HepG2 (cell line): ENCODE measurements around the gene GRAMD1B. TPM values are rescaled to one million over a fixed set of nuclear protein-coding genes. Genes with fewer than 3 reads are reported as not detected.

Experiments
- ATAC-seq: fragments of 200-7000 bp; cut with Tn5 transposase; 3 replicates; pipeline ENCODE4 v1.9.1; 2020; ENCODE audit warnings: mild to moderate bottlenecking, moderate library complexity
- BruUV-seq: library from RNA; stranded (reverse); fragments of 400-500 nt; replicated peaks from 2 replicates; lab custom pipeline; 2021; lab: Mats Ljungman, UMichigan
- CTCF ChIA-PET: fragments of 300-600 bp; formaldehyde crosslinking; extraction: SDS; loops from one replicate; lab custom pipeline; 2021; ENCODE audit warnings: low total read pairs, inconsistent platforms, low intra/inter-chr PET ratio; lab: Yijun Ruan, JAX
- POLR2A ChIA-PET: fragments of 350-600 bp; sonication (Branson Sonifier 250); formaldehyde crosslinking; loops from one replicate; lab custom pipeline; 2020; ENCODE audit warnings: antibody characterized with exemption, inconsistent platforms; lab: Yijun Ruan, JAX
- DNase-seq: peaks from one replicate; pipeline ENCODE4 v3.0.0-alpha.2; 2015; ENCODE audit warnings: low spot score
- FAIRE-seq: peaks from 3 replicates; lab custom pipeline; 2011; peaks lifted over from hg19 to GRCh38; lab: Jason Lieb, UNC
- H2AFZ ChIP-seq: one replicate; pipeline ENCODE4 v1.6.1; 2011; ENCODE audit warnings: low read length, inconsistent platforms
- H3K27ac ChIP-seq: fragments of 300-600 bp; 3 replicates; pipeline ENCODE4 v1.8.0; 2011; ENCODE audit warnings: mixed run types, mild to moderate bottlenecking, mixed read lengths, low read length, inconsistent platforms; ENCODE audit not compliant: insufficient read depth; ENCODE audit errors: extremely low read length
- H3K27me3 ChIP-seq, 2 experiments: fragments of 200-600 bp in 1 of 2; 2 replicates in 1 of 2; 3 replicates in 1 of 2; pipeline versions ENCODE4 v1.6.0 to v1.8.0; 2011; ENCODE audit warnings: low read length in 2 of 2, mild to moderate bottlenecking in 2 of 2, moderate library complexity in 2 of 2, inconsistent platforms in 1 of 2; ENCODE audit not compliant: insufficient read depth in 2 of 2, control insufficient read depth in 1 of 2
- H3K36me3 ChIP-seq, 2 experiments: fragments of 200-600 bp in 1 of 2; replicated peaks in 1 of 2; 2 replicates in 1 of 2; 3 replicates in 1 of 2; pipeline versions ENCODE4 v1.5.1 to v1.8.0; 2011; ENCODE audit warnings: low read length in 2 of 2, inconsistent platforms in 1 of 2; ENCODE audit not compliant: insufficient read depth in 2 of 2, control insufficient read depth in 1 of 2
- H3K4me1 ChIP-seq: 2 replicates; pipeline ENCODE4 v1.5.1; 2012; ENCODE audit warnings: low read length, inconsistent platforms; ENCODE audit not compliant: insufficient read depth
- H3K4me2 ChIP-seq: 2 replicates; pipeline ENCODE4 v1.6.0; 2011; ENCODE audit warnings: low read depth, low read length, inconsistent platforms
- H3K4me3 ChIP-seq, 3 experiments: fragments of 200-600 bp in 1 of 3; sonication (generic), shearing (Covaris generic) in 1 of 3; replicated peaks in 1 of 3; 2 replicates each; pipeline ENCODE4 v1.5.1; 2011 to 2016; ENCODE audit warnings: low read length in 3 of 3, inconsistent platforms in 2 of 3, low read depth in 2 of 3, mild to moderate bottlenecking in 2 of 3, control low read depth in 1 of 3, mixed read lengths in 1 of 3; ENCODE audit not compliant: insufficient read depth in 1 of 3
- H3K79me2 ChIP-seq: one replicate; pipeline ENCODE4 v1.6.1; 2011; ENCODE audit warnings: low read length, inconsistent platforms; ENCODE audit not compliant: insufficient read depth
- H3K9ac ChIP-seq: 2 replicates; pipeline ENCODE4 v1.6.0; 2011; ENCODE audit warnings: mild to moderate bottlenecking, low read depth, low read length, inconsistent platforms; ENCODE audit not compliant: insufficient read depth
- H3K9me3 ChIP-seq: 2 replicates; pipeline ENCODE4 v1.5.1; 2012; ENCODE audit warnings: mild to moderate bottlenecking, low read length
- H4K20me1 ChIP-seq: 2 replicates; pipeline ENCODE4 v1.6.0; 2011; ENCODE audit warnings: inconsistent platforms, mild to moderate bottlenecking, low read length, moderate library complexity; ENCODE audit not compliant: insufficient read depth
- CCAR2 ChIP-seq: fragments of 200-400 bp; formaldehyde crosslinking; optimal IDR thresholded peaks from 2 replicates; pipeline ENCODE3; 2018; ENCODE audit warnings: low read depth, mild to moderate bottlenecking, low read length, moderate library complexity
- FOSL2 ChIP-seq: sonication (generic); formaldehyde crosslinking; IDR thresholded peaks from 2 replicates; pipeline ENCODE4 v1.4.0; 2020; ENCODE audit warnings: missing genetic modification reagents
- HIVEP1 ChIP-seq: sonication (generic); formaldehyde crosslinking; IDR thresholded peaks from 2 replicates; pipeline ENCODE4 v1.4.0; 2020; ENCODE audit warnings: mild to moderate bottlenecking, missing genetic modification reagents
- MLLT10 ChIP-seq: sonication (generic); formaldehyde crosslinking; IDR thresholded peaks from 2 replicates; pipeline ENCODE4 v1.4.0; 2020; ENCODE audit warnings: missing genetic modification reagents
- TEAD2 ChIP-seq: sonication (generic); formaldehyde crosslinking; IDR thresholded peaks from 2 replicates; pipeline ENCODE4 v1.9.0; 2021; ENCODE audit warnings: missing genetic modification reagents
- ZNF569 ChIP-seq: sonication (generic); formaldehyde crosslinking; IDR thresholded peaks from 2 replicates; pipeline ENCODE4 v1.5.0; 2020; ENCODE audit warnings: mild to moderate bottlenecking, missing genetic modification reagents, moderate library complexity, borderline replicate concordance
- ZNF720 ChIP-seq: sonication (generic); formaldehyde crosslinking; IDR thresholded peaks from 2 replicates; pipeline ENCODE4 v1.4.0; 2020; ENCODE audit warnings: missing genetic modification reagents
- WGBS: methylation state at CpG from one replicate; pipeline ENCODE4 v1.1.6; 2017; ENCODE audit warnings: low lambda C conversion rate; 5-methylcytosine and 5-hydroxymethylcytosine counted together
- in situ Hi-C: cut with HindIII; loops from 2 replicates; pipeline ENCODE4 v1.10.0; 2017; ENCODE audit warnings: low pct_unique_long_range_greater_than_20kb; ENCODE audit not compliant: extremely low pct_ligation_motif_present
- intact Hi-C: fragments of 100-400 bp; cut with micrococcal nuclease; formaldehyde crosslinking; loops from one replicate; pipeline ENCODE4 v1.10.0; 2022; ENCODE audit not compliant: unreplicated experiment
- polyA plus RNA-seq, 8 experiments: library from polyadenylated mRNA; depleted of rRNA in 3 of 8; stranded (reverse) in 7 of 8; unstranded in 1 of 8; fragments of >200 nt; fragmentation: Illumina TruSeq in 4 of 8; extraction: Trizol in 4 of 8; gene quantifications; 2 replicates each; pipeline versions ENCODE4 v1.2.1 to v1.2.3, GENCODE V29; 2011 to 2016; ENCODE audit warnings: low read depth in 4 of 8, missing spikeins in 1 of 8, mixed read lengths in 1 of 8; ENCODE audit not compliant: insufficient read depth in 1 of 8
- total RNA-seq, 5 experiments: library from RNA; depleted of rRNA; stranded (reverse); fragments of >200 nt; fragmentation: Illumina TruSeq; extraction: Trizol; gene quantifications; 2 replicates each; pipeline ENCODE4 v1.2.3, GENCODE V29; 2016; ENCODE audit warnings: low read depth in 1 of 5
- TF ChIP-seq, protein P1 (sequence below): sonication (generic); formaldehyde crosslinking; IDR thresholded peaks from 2 replicates; pipeline ENCODE4 v1.4.0; 2020; ENCODE audit warnings: missing genetic modification reagents
- TF ChIP-seq, protein P2 (sequence below): sonication (generic); formaldehyde crosslinking; IDR thresholded peaks from 2 replicates; pipeline ENCODE4 v1.5.0; 2020; ENCODE audit warnings: missing genetic modification reagents

Gene GRAMD1B
- total and polyA plus RNA-seq, 2 of the 13 experiments (the other 11 are each of a cell fraction or from before 2014, with no cell fraction given), result 0.12 TPM; not detected in 1

- no peak for TF ChIP-seq CCAR2
- TF ChIP-seq, protein P1, sequence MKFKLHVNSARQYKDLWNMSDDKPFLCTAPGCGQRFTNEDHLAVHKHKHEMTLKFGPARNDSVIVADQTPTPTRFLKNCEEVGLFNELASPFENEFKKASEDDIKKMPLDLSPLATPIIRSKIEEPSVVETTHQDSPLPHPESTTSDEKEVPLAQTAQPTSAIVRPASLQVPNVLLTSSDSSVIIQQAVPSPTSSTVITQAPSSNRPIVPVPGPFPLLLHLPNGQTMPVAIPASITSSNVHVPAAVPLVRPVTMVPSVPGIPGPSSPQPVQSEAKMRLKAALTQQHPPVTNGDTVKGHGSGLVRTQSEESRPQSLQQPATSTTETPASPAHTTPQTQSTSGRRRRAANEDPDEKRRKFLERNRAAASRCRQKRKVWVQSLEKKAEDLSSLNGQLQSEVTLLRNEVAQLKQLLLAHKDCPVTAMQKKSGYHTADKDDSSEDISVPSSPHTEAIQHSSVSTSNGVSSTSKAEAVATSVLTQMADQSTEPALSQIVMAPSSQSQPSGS (CRISPR knock-in tag), result no peak
- TF ChIP-seq ZNF569 (CRISPR knock-in tag), result no peak
- no peak for TF ChIP-seq ZNF720 (CRISPR knock-in tag)
These were observed 101.3 kb downstream of the GRAMD1B start (continued) for GRCh38 chr11:123531325-123531724.

DNA sequence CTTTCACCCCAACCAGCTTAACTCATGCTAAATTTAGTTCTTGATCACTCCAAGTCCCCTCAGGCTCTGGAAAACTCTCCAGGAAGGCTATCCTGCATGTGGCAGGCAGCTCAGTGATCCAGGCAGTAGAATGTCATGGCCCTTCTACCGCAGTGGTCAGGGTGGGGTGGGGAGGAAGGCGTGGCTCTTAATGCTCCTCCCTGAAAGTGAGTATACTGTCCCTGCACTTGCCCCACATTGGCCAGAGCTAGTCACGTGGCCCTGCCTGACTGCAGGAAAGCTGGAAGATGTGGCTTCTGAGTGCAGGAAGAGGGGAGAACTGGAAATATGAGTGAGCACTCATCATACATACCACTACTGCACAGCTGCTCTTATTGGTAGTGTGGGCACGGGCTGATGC, 102.1 kb downstream of the GRAMD1B start:
- WGBS, result no CpG with 5 or more reads among the region's 4 CpGs
- peaks cover 1 to 8% of the 10 kb centered on the region in 2 experiments; a peak in 2 of 5 replicates for H3K27me3 ChIP-seq
- BruUV-seq, result no TSS peak
- in situ Hi-C loops (no loop called here), intact Hi-C loops (no loop called here)
- POLR2A ChIA-PET, result no interaction called here
- H3K4me1 ChIP-seq, result no peaks in the 10 kb centered on the region
- H3K9me3 ChIP-seq, result no peaks in the 10 kb centered on the region
- H3K27ac ChIP-seq, result no peak overlapping the region
- FAIRE-seq, result no peak
- ATAC-seq, result no peak
- H3K79me2 ChIP-seq, result no peaks in the 10 kb centered on the region
- H3K9ac ChIP-seq, result no peak overlapping the region
- H3K4me2 ChIP-seq, result no peak overlapping the region
- TF ChIP-seq, protein P2, sequence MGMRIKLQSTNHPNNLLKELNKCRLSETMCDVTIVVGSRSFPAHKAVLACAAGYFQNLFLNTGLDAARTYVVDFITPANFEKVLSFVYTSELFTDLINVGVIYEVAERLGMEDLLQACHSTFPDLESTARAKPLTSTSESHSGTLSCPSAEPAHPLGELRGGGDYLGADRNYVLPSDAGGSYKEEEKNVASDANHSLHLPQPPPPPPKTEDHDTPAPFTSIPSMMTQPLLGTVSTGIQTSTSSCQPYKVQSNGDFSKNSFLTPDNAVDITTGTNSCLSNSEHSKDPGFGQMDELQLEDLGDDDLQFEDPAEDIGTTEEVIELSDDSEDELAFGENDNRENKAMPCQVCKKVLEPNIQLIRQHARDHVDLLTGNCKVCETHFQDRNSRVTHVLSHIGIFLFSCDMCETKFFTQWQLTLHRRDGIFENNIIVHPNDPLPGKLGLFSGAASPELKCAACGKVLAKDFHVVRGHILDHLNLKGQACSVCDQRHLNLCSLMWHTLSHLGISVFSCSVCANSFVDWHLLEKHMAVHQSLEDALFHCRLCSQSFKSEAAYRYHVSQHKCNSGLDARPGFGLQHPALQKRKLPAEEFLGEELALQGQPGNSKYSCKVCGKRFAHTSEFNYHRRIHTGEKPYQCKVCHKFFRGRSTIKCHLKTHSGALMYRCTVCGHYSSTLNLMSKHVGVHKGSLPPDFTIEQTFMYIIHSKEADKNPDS (CRISPR knock-in tag), result no peak
- no peak for TF ChIP-seq HIVEP1 (CRISPR knock-in tag)
- no peak for TF ChIP-seq TEAD2
- TF ChIP-seq MLLT10 (CRISPR knock-in tag), result no peak
- no peak for TF ChIP-seq FOSL2 (CRISPR knock-in tag)
- CTCF ChIA-PET, result no interaction called here
- H4K20me1 ChIP-seq, result no peaks in the 10 kb centered on the region
- no peaks in the 10 kb centered on the region for H3K36me3 ChIP-seq
- no peak for DNase-seq
- no peak overlapping the region for H2AFZ ChIP-seq
- no peak overlapping the region for H3K4me3 ChIP-seq
